HG02973 (cell line): Measurements from ENCODE around the gene AMZ2.
"Not testable (repeated sequence)": the region's sequence is repeated elsewhere in the genome, so short reads cannot be mapped to it uniquely, and the experiment has no call there.

Source experiments
- ATAC-seq: cut with Tn5 transposase; IDR thresholded peaks from one replicate; pipeline ENCODE4 v1.9.1; 2021; ENCODE audit warnings: moderate library complexity; ENCODE audit not compliant: unreplicated experiment

Gene AMZ2

GRCh38 chr17:68248891-68249290, 1.0 kb downstream of the AMZ2 start:
- no peak for ATAC-seq

- ATAC-seq: no peak
These were observed 1.5 kb downstream of the AMZ2 start for GRCh38 chr17:68249354-68249765.

GRCh38 chr17:68253426-68253825, 5.6 kb downstream of the AMZ2 start:
- not testable (repeated sequence) for ATAC-seq

GRCh38 chr17:68255151-68255550, 7.3 kb downstream of the AMZ2 start:
- no peak for ATAC-seq

GRCh38 chr17:68255731-68256538, 8.1 kb downstream of the AMZ2 start:
- no peak for ATAC-seq

- not testable (repeated sequence) for ATAC-seq
These were observed 8.9 kb downstream of the AMZ2 start for GRCh38 chr17:68256701-68257100.

GRCh38 chr17:68257934-68258333, 10.1 kb downstream of the AMZ2 start:
- no peak for ATAC-seq

- ATAC-seq: peak; percentile 82
These were observed 11.2 kb downstream of the AMZ2 start for GRCh38 chr17:68258890-68259647.

- not testable (repeated sequence) for ATAC-seq
These were observed 11.8 kb downstream of the AMZ2 start for GRCh38 chr17:68259648-68259951.

GRCh38 chr17:68260051-68260762, 12.4 kb downstream of the AMZ2 start:
- no peak for ATAC-seq

- not testable (repeated sequence) for ATAC-seq
These were observed 14.6 kb downstream of the AMZ2 start for GRCh38 chr17:68262467-68262866.

- peak; percentile 45 for ATAC-seq
These were observed 15.3 kb downstream of the AMZ2 start for GRCh38 chr17:68263101-68263681.

GRCh38 chr17:68265833-68266232, 18.0 kb downstream of the AMZ2 start:
- not testable (repeated sequence) for ATAC-seq

GRCh38 chr17:68273722-68274121, 25.9 kb downstream of the AMZ2 start:
- ATAC-seq: no peak

- ATAC-seq: not testable (repeated sequence)
These were observed 28.5 kb downstream of the AMZ2 start for GRCh38 chr17:68276339-68276738.

GRCh38 chr17:68277807-68278206, 30.0 kb downstream of the AMZ2 start:
- no peak for ATAC-seq

- not testable (repeated sequence) for ATAC-seq
These were observed 34.1 kb downstream of the AMZ2 start for GRCh38 chr17:68281965-68282364.

- ATAC-seq: no peak
These were observed 40.5 kb downstream of the AMZ2 start for GRCh38 chr17:68288375-68288774.

- no peak for ATAC-seq
These were observed 41.0 kb downstream of the AMZ2 start for GRCh38 chr17:68288804-68289203.

GRCh38 chr17:68289473-68289872, 41.6 kb downstream of the AMZ2 start:
- no peak for ATAC-seq

GRCh38 chr17:68289936-68290267, 42.1 kb downstream of the AMZ2 start:
- no peak for ATAC-seq
